Measurements from ENCODE around the gene COQ5.

COQ5 gene

GRCh38 chr12:120497524-120498150, 31.3 kb downstream of the COQ5 start:
- TF ChIP-seq FOXP2 (optimal IDR thresholded peaks at IDR 0.05; ENCODE audit: borderline replicate concordance, extremely low read depth, extremely low read length, insufficient read depth) (no peak), REST (IDR thresholded peaks at IDR 0.05; ENCODE audit: insufficient read depth in 1 of 2, low read depth in 2 of 2, low read length in 2 of 2) (no peak), TAF1 (IDR thresholded peaks at IDR 0.05; ENCODE audit: borderline replicate concordance, insufficient read depth, low read length) (no peak), SIN3A (IDR thresholded peaks at IDR 0.05; ENCODE audit: borderline replicate concordance, insufficient read depth, low read length) (no peak), POLR2AphosphoS5 (IDR thresholded peaks at IDR 0.05; ENCODE audit: low read depth, low read length) (no peak)

- TF ChIP-seq REST (IDR thresholded peaks at IDR 0.05; ENCODE audit: insufficient read depth in 1 of 2, low read depth in 2 of 2, low read length in 2 of 2) (no peak), FOXP2 (optimal IDR thresholded peaks at IDR 0.05; ENCODE audit: borderline replicate concordance, extremely low read depth, extremely low read length, insufficient read depth) (no peak), TAF1 (IDR thresholded peaks at IDR 0.05; ENCODE audit: borderline replicate concordance, insufficient read depth, low read length) (no peak), SIN3A (IDR thresholded peaks at IDR 0.05; ENCODE audit: borderline replicate concordance, insufficient read depth, low read length) (no peak), POLR2AphosphoS5 (IDR thresholded peaks at IDR 0.05; ENCODE audit: low read depth, low read length) (no peak)
Measured at GRCh38 chr12:120496413-120497340, 32.3 kb downstream of the COQ5 start.

DNA sequence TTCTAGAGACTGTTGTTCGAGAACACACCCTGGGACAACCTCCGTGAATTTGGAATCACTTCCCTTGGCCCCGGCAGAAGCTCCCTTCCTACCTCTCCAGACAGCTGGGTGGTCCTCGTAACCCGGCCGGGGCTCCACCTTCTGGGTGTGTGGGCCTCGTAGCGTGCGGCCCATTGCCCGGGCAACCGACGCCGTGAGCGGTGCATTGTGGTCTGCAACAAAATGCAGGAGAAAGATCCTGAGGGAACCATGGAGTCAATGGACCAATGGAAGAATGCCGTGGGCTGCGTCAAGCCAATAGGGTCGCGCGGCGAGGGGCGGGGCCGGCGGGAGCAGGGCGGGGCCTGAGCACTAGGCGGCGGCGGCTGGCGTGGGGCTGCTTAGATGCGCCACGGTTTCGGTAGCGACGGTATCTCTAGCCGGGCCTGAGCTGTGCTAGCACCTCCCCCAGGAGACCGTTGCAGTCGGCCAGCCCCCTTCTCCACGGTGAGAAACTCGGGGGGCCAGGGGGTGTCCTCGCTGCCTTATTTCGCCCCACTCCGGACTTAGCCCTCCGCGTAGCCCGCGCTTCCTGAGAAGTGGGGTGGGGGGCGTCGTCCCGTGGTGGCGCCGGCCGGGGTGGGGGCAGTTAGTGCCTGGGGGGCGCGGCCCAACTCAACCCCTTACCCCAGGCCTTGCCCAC, 33.1 kb downstream of the COQ5 start, which contains the start of gene DYNLL1:
DYNLL1 (plus strand) TSS at position 383 of the 682 bp plus-strand sequence. CDS start 309 bp downstream, outside the sequence.
- TF ChIP-seq REST (IDR thresholded peaks at IDR 0.05; ENCODE audit: insufficient read depth in 1 of 2, low read depth in 2 of 2, low read length in 2 of 2) (peak in 1 of 2 experiments; percentile 83; a peak in 2 of 4 replicates), SIN3A (IDR thresholded peaks at IDR 0.05; ENCODE audit: borderline replicate concordance, insufficient read depth, low read length) (peak; percentile 94), TAF1 (IDR thresholded peaks at IDR 0.05; ENCODE audit: borderline replicate concordance, insufficient read depth, low read length) (peak; percentile 95), POLR2AphosphoS5 (IDR thresholded peaks at IDR 0.05; ENCODE audit: low read depth, low read length) (peak; percentile 98), FOXP2 (optimal IDR thresholded peaks at IDR 0.05; ENCODE audit: borderline replicate concordance, extremely low read depth, extremely low read length, insufficient read depth) (no peak)

- no peak for TF ChIP-seq POLR2AphosphoS5 (IDR thresholded peaks at IDR 0.05; ENCODE audit: low read depth, low read length)
- no peak for TF ChIP-seq REST (IDR thresholded peaks at IDR 0.05; ENCODE audit: insufficient read depth in 1 of 2, low read depth in 2 of 2, low read length in 2 of 2)
- TF ChIP-seq SIN3A (IDR thresholded peaks at IDR 0.05; ENCODE audit: borderline replicate concordance, insufficient read depth, low read length), result no peak
Measured at GRCh38 chr12:120495186-120495730, 33.7 kb downstream of the COQ5 start.

Data from PFSK-1 (cell line).